Loucy (cell line): ENCODE data around the gene ZNF770.

Source experiments
- CTCF ChIP-seq: fragments of 200-600 bp; sonication (generic); conservative IDR thresholded peaks from 2 replicates; pipeline ENCODE4 v1.5.1; 2014; ENCODE audit warnings: mild to moderate bottlenecking, antibody characterized with exemption, low read length
- EZH2phosphoT487 ChIP-seq: fragments of 200-600 bp; IDR thresholded peaks from 2 replicates; pipeline ENCODE4 v1.6.1; 2018; ENCODE audit warnings: antibody characterized with exemption, mild to moderate bottlenecking, moderate library complexity, borderline replicate concordance

GRCh38 chr15:34941185-34941698 is 46.8 kb downstream of the ZNF770 start:
- TF ChIP-seq CTCF, result no peak
- TF ChIP-seq EZH2phosphoT487, result no peak
